WERI-Rb-1 (cell line): ENCODE results near the gene TAS2R46.

Source experiments
- DNase-seq: peaks from one replicate; pipeline ENCODE4 v3.0.0-alpha.2; 2020
- H3K27ac ChIP-seq: fragments of 250-450 bp; sonication (Bioruptor Pico); 2 replicates; pipeline ENCODE4 v1.5.1; 2020; ENCODE audit warnings: mild to moderate bottlenecking, moderate library complexity
- H3K27me3 ChIP-seq: fragments of 250-450 bp; sonication (Bioruptor Pico); 2 replicates; pipeline ENCODE4 v1.5.1; 2021; ENCODE audit warnings: mild to moderate bottlenecking, low read depth, moderate library complexity; ENCODE audit not compliant: insufficient read depth, severe bottlenecking
- H3K36me3 ChIP-seq: fragments of 250-450 bp; sonication (Bioruptor Pico); 2 replicates; pipeline ENCODE4 v1.5.1; 2020; ENCODE audit warnings: mild to moderate bottlenecking, moderate library complexity
- H3K4me3 ChIP-seq: 2 replicates; pipeline ENCODE4 v1.5.1; 2011; ENCODE audit warnings: low read depth, mild to moderate bottlenecking, control low read depth, low read length
- H3K9me3 ChIP-seq: fragments of 250-450 bp; sonication (Bioruptor Pico); 2 replicates; pipeline ENCODE4 v1.5.1; 2021; ENCODE audit warnings: mild to moderate bottlenecking, moderate library complexity; ENCODE audit not compliant: severe bottlenecking
- TF ChIP-seq, protein P1 (sequence below): IDR thresholded peaks from 2 replicates; pipeline ENCODE4 v1.5.1; 2011; ENCODE audit warnings: low read depth, mild to moderate bottlenecking, control low read depth, inconsistent platforms, low read length

The TAS2R46 gene

DNA sequence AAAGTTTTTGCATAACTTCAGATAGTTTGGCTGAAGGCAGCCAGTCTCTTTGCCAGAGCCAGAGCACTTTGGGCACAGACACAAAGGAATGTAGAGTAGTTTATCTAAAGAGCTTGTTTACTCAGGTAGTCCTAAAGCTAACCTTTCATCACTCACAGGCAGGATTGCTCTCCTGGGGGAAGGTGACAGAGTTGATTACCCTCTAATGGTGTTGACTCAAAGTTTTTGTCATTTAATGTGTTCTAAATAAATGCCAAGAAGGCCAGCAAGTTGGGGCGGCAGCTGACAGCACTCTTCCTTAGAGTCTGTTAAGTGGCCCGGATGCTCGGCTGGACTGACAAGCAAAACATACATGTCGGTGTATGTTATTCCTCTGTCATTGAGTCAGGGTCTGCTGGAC is 9.3 kb upstream of the TAS2R46 start:
- TF ChIP-seq, protein P1, sequence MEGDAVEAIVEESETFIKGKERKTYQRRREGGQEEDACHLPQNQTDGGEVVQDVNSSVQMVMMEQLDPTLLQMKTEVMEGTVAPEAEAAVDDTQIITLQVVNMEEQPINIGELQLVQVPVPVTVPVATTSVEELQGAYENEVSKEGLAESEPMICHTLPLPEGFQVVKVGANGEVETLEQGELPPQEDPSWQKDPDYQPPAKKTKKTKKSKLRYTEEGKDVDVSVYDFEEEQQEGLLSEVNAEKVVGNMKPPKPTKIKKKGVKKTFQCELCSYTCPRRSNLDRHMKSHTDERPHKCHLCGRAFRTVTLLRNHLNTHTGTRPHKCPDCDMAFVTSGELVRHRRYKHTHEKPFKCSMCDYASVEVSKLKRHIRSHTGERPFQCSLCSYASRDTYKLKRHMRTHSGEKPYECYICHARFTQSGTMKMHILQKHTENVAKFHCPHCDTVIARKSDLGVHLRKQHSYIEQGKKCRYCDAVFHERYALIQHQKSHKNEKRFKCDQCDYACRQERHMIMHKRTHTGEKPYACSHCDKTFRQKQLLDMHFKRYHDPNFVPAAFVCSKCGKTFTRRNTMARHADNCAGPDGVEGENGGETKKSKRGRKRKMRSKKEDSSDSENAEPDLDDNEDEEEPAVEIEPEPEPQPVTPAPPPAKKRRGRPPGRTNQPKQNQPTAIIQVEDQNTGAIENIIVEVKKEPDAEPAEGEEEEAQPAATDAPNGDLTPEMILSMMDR = no peak
- H3K27ac ChIP-seq = no peak overlapping the region
- H3K4me3 ChIP-seq = no peak overlapping the region
- DNase-seq = no peak
- no peaks in the 10 kb centered on the region for H3K27me3 ChIP-seq
- no peaks in the 10 kb centered on the region for H3K36me3 ChIP-seq
- H3K9me3 ChIP-seq = no peaks in the 10 kb centered on the region

DNA sequence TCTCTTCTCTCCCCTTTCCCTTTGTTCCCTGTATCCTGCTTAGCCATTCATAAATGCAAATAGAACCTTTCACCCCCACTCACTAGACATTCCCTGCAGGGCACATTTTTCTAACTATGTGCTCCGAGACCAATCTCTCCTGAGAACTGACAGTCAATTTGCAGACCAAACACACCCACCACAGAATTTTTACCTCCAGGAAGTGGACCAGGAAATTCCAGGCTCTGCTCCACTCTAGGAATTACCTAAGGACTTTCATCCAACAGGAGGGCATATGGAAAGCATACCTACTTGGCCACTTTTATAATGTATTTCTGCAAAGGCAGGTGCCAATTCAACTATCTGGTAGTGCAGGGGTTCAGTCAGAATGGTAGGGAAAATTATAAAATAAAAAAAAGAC is 8.9 kb upstream of the TAS2R46 start:
- no peak for DNase-seq
- no peaks in the 10 kb centered on the region for H3K36me3 ChIP-seq

DNA sequence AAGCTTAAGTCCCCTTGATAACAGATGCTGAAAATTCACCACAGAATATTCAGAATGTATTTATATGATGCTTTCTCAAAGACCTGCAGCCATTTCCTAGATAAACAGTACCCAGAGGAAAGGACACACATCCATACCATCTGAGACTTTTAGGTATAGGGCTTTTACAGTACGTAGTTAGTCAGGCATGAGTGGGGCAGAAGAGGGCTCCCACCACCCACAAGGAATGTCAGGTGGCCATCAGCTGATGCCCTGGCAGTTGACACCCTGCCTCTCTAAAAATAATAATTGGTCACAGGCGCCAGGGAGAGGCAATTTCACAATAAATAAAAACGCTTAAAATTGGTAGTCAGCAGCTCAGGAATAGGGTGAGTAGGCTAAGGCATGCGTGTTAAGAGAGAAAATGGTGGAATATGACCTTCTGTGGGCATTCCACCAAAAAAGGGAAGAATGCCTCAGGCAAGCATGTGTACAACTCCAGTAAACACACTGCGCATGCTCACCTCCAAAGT is 7.8 kb upstream of the TAS2R46 start:
- no peak for DNase-seq
- no peaks in the 10 kb centered on the region for H3K9me3 ChIP-seq
- no peak overlapping the region for H3K27ac ChIP-seq
- H3K4me3 ChIP-seq = no peak overlapping the region
- H3K27me3 ChIP-seq = no peaks in the 10 kb centered on the region
- H3K36me3 ChIP-seq = no peaks in the 10 kb centered on the region
- TF ChIP-seq, protein P1 = no peak

More for the DNA sequence above, 8.9 kb upstream of the TAS2R46 start:
- Histone ChIP-seq H3K9me3 (no peaks in the 10 kb centered on the region), H3K27ac (no peak overlapping the region), H3K27me3 (no peaks in the 10 kb centered on the region), H3K4me3 (no peak overlapping the region)
- TF ChIP-seq, protein P1 = no peak

DNA sequence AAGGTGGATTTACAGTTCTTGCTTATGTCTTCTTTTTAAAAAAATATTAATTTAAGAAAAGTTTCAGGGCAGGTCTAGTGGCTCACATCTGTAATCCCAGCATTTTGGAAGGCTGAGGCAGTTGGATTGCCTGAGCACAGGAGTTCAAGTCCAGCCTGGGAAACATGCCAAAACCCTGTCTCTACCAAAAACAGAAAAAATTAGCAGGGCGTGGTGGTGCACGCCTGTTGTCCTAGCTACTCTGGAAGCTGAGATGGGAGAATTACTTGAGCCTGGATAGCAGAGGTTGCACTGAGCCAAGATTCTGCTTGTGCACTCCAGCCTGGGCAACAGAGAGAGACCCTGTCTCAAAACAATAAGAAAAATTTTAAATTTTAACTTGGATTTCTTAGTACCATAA is 5.4 kb upstream of the TAS2R46 start:
- Histone ChIP-seq H3K27me3 (no peaks in the 10 kb centered on the region), H3K36me3 (no peaks in the 10 kb centered on the region), H3K9me3 (no peaks in the 10 kb centered on the region), H3K27ac (no peak overlapping the region), H3K4me3 (no peak overlapping the region)
- TF ChIP-seq, protein P1 = no peak
- DNase-seq = no peak

DNA sequence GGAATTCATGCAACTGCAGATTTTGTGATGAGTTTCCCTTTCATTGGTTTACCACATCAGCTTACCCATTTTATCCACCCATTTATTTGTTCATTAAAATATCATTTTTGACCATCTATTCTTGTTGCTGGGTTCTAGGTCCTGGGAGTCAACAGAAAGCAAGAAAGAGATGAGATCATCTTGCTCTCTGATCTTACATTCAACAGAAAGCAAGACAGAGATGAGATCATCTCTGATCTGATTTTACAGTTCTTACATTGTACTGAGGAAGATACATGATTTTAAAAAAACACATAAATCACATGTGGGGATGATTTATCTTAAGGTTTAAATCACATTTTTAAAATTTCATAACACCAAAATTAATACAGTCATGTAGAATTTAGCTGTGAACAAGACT is 2.3 kb downstream of the TAS2R46 start:
- DNase-seq = no peak
- TF ChIP-seq, protein P1 = no peak
- Histone ChIP-seq H3K4me3 (no peak overlapping the region), H3K27me3 (no peaks in the 10 kb centered on the region), H3K27ac (no peak overlapping the region), H3K9me3 (no peaks in the 10 kb centered on the region), H3K36me3 (no peaks in the 10 kb centered on the region)

DNA sequence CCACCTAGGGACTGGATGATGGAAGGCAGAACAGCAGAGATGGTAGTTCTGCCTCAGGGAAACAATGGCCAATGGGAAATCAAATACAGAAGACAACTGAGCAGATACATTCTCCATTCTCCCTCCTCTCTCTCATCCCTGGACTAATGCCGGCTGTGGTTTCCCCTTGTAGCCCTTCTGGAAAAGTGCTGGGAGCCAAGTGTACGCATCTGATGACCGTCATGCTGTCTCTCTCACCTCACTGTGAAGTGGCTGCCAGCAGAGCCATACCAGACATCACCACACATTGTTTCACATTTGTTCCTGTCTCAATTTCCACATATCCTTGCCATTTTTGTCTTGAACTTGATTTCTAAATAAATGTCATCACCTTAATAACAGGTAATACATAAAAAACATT is 3.1 kb downstream of the TAS2R46 start:
- TF ChIP-seq, protein P1 = no peak
- H3K9me3 ChIP-seq = no peaks in the 10 kb centered on the region
- H3K4me3 ChIP-seq = no peak overlapping the region
- no peaks in the 10 kb centered on the region for H3K36me3 ChIP-seq
- H3K27me3 ChIP-seq = no peaks in the 10 kb centered on the region
- DNase-seq = no peak
- no peak overlapping the region for H3K27ac ChIP-seq
